T1000 (cell line): ENCODE data around the gene GGTLC3.
"Not testable (repeated sequence)": the region's sequence is repeated elsewhere in the genome, so short reads cannot be mapped to it uniquely, and the experiment has no call there.

Experiments used
- DNase-seq: peaks from one replicate; lab custom pipeline; 2025; ENCODE audit warnings: mixed read lengths; lab: John Stamatoyannopoulos, UW

GGTLC3 gene

DNA sequence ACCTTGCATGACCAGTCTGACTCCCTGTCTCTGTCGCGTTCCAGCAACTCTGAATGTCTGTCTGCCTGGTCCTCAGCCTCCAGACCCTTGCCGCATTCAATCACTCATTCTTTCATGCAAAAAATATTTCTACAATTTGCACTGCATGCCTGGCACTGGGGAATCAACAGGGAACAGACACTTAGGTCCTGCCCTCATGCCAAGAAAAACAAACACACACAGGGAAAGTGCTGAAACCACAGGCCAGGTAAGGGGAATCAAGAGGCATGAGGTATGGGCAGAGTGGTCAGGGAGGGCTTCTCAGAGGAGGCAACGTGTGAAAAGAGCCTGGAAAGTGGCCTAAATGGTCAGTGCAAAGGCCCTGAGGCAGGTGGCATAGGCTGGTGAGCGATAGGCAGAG is at the start of gene GGTLC3:
Gene GGTLC3, minus strand, starts transcription at position 101 of the 400 bp plus-strand sequence. CDS start 264 bp downstream, outside the sequence.
- DNase-seq: not testable (repeated sequence)

DNA sequence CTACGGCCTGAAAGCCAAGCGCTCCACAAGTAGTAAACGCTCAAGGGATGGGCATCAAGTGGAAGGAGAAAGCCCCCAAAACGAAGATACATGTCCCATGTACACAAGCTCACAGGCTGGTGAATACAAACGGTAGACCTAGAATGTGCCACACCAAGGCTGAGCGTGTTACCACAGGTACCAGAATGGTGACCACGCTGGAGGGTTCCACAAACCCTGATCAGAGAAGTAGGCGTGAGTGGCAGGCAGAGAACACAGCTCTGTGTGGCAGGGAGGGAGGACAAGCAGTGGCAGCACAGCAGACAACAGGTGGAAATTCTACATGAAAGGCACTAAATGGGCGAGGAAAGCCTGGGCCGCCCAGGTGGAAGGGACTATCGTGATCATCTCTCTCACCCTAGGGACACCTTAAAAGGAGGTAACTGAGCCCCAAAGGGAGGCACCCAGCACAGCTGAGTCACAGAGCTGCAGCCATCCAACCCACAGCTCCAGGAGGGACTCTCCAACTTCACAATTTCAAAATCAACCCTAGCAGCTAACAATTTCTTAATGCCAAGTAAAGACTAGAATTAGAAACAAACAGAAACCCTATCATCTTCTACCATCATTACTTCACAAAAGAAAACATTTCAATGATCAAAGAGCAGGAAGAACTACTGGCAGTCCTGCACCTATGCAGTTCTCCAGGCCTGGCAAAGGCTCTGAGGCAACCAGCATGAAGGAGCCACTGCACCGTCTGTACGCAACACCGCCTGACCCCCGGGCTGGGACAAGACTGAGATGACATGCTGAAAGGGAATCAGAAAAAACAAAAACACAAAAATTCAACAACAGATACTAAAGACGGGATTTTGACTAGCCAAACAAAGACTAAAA is 42.4 kb upstream of the GGTLC3 start:
- DNase-seq: not testable (repeated sequence)

DNA sequence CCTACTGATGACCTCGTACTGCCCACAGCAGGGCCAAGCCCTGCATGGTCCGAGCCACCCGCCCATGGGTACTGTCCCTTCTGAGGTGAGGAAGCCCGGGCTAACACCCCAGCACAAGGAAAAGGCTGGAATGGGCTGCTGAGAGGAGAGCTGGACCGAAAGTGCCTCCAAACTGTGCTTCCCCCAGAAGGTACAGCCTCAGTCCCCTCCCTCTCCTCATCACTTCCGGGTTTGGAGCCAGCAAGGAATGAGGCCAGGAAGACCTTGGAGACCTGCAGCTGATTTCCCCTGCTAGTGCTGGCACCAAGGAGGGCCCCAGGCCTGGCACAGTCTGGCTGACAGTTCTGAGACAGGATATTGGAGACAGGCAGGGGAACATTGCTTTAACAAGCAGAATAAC is 41.0 kb upstream of the GGTLC3 start:
- not testable (repeated sequence) for DNase-seq

DNA sequence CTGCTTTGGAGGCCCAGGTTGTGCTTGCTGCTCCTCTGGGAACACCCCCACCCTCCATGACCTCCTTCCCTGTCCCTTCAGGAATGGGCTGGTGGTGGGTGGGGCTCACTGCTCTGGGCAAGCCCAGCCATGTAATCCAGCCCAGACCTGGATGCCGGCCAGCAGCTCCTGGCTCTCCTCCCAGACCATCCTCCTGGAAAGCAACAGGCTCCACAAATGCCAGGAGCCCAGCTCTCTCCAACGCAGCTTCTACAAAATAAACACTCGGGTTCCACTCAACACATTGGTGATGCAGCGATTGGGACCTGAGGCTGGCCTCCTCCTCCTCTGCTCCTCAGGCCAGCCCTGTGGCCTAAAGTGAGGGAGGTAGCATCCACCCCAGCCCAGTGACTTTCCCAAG is 40.6 kb upstream of the GGTLC3 start:
- not testable (repeated sequence) for DNase-seq

DNA sequence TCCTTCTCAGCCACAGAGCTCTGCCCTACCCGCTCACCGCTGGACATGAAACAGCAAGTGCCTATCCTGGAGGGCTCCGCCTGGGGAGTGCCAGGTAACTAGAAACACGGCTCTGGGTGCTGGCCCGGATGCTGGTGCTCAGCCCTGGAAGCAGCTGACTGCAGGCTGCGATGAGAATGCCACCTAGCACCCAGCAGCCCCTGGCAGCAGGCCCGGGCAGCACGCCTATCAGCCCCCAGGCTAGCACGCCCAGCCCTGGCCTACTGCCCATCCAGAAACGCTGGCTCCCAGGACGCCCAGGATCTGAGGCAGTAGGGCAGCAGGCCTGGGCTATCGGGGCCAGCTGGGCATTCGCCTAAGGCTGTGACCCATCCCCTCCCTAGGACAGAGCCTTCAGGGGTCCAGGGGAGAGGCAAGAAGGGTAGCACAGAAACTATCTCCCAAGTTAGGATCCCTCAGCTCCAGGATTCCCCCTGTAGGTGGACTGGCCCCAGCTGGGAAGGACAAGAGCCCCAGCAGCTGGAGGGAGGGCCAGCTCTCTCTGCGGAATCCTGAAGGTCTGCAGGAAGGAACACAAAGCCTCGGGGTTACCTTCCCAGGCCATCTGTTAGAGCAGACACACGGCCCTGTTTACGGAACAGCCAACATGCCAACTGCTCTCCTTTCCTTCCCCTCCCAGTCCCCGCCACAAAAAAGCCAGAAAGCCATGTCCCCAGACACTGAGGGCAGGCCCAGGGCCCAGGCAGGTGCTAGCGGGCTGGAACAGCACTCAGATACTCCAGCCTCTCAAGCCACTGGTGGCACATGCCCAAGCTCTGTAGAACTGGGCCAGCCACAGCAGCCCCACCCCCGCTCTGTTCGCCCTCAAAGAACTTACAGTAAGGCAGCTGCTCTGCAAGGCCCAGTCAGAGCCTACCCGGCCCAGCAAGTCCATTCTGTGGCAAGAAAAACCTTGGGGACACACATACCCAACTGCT is 36.6 kb upstream of the GGTLC3 start:
- not testable (repeated sequence) for DNase-seq

DNA sequence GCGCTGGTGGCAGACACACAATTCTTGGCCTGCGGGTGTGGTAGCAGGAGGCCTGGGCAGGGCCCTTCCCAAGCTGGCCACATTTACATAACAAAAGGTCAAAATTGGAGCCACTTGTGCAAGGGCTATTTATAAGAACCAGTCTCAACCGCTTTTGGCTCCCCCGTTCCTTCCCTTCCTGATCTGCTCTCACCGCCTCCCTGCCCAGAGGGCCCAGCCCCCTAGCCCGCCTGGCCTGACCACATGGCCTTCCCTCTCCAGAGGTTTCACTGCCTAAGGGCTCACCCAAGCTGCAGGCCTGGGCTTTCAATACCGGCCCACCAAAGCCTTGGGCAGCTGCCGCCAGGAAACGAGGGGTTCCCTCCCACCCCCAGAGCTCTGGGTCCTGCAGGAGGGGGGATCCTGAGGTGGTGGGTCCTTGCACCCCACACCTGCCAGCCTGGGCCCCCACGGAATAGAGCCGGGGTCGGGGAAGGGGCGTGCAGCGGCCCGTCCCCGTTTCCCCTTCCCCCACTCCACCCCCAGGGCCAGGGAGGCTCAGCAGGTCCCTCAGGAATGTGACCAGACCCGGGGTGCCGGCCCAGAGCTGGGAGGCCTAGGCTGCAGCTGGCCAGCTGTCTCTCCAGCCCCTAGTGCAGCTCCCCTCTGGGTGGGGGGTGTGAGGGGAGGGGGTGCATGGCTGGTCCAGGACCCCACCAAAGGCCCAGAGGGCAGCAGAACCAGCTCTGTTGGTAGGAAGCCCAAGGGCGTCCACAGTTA is 35.1 kb upstream of the GGTLC3 start:
- DNase-seq: not testable (repeated sequence)

DNA sequence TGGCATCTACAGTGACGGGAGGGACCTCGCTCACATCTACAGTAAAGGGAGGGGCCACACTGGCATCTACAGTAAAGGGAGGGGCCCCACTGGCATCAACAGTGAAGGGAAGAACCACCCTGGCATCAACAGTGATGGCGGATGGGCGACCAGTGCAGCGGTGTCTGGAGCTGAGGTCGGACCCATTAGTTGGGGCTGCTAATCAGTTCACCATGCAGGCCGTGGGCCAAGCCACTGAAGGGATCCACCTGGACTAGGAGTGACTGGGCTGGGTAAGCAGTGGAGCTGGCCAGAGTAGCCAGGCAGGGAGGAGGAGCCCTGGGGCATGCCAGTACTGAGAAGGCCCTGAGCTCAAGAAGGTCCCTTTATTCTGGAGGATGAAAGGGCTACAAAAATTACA is 33.1 kb upstream of the GGTLC3 start:
- DNase-seq: not testable (repeated sequence)

DNA sequence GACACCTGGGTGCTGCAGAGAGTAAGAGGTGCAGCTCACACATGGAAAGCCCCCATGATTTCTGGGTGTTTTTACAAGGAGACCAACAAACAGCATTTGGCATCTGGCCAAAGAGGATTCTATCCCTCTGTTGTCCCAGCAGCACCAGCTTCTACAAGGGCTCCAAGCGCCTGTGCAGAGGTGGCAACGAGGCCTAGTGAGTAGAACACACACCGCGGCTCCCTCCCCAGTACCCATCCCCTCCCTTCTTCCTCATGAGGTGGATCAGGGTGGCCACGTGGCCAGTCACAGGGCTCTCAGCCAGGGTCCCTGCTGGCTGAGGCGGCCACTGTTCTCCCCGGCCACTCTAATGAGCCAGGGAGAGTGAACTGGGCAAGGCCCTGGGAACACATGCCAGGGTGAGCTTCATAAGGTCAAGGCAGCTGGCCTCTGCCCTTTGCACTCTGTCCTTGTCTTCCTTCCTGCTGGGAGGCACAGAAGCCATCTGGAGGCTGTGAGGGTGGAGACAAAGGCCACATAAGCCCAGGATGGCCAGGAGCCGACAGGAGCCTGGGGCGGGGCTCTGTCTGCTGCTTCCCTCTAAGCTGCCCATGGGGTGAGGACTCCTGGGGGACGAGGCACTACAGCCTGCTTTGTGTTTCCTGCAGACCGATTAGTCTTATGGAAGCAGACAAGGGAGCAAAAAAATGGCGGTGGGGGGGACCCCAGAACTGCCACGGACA is 31.7 kb upstream of the GGTLC3 start:
- not testable (repeated sequence) for DNase-seq

DNA sequence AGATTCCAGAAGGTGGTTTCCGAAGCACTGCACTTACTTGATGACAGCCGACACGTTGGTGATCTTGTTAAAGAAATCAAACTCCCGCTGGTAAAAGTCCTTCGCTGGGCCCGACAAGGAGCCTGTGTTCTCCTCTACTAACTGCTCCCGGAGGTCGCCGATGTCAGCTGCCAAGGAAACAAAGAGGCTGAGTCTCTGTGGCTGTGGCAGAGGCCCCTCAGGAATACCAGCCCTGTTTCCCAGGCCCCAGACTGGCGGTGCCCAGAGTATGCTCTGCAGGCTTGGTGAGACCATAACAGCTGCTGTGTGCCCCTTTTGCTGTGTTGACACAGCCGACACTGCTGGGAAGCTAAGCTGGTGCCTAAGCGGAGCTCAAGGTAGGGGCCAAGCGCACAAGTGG is 26.7 kb upstream of the GGTLC3 start:
- DNase-seq: not testable (repeated sequence)

DNA sequence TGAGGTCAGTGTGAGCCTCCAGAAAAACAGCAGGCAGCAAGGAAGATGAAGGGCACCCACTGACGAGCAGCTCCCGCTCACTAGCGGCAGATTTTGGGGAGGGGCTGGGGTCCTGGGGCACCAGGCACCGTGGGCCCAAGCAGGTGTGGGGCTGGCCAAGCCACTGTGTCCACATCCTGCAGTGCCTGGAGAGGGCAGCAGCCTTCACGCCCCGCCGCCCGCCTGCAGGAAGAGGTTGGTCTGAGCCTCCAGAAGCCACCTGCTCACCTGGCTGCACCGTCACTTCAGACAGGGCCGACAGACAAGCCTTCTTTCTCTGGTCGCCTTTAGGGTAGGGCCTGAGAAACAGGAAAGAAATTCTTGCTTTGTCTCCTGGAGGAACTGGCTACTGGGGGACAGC is 25.4 kb upstream of the GGTLC3 start:
- DNase-seq: not testable (repeated sequence)

DNA sequence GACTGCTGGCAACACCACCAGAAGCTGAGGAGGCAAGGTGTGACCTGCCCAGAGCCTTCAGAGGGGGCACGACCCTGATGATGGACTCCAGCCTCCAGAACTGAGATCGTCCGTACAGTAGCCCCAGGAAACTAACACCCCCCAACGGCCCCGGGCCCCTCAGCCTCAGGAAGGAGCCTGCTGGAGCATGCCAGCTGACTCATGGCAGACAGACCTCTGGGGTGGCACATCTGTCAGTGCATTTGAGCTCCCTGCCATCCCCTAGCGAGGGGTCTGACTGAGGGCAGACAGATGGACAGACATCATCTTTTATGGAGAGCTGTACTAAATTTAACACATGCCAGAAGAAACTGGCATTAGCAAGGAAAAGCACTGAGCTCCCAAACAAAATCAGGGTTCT is 22.0 kb upstream of the GGTLC3 start:
- DNase-seq: not testable (repeated sequence)

DNA sequence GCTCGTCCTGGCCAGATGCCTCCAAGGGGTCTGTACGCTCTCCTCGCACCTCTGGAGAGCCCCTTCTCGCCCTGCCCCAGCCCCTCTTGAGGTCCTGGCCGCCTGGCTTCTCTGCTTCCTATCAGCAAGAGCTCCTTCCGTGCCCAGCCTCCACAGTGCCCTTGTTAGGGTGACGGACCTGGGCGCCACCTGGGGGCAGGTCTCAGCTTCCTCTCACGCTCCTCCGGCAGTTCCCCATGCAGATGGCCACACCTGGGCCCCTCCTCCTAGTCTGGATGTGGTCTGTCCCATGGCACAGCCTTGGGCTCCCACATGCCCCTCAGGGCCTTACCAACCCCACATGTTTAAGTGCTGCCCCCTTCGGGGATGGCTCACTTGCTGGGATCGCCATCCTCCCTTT is 16.4 kb upstream of the GGTLC3 start:
- DNase-seq: not testable (repeated sequence)

DNA sequence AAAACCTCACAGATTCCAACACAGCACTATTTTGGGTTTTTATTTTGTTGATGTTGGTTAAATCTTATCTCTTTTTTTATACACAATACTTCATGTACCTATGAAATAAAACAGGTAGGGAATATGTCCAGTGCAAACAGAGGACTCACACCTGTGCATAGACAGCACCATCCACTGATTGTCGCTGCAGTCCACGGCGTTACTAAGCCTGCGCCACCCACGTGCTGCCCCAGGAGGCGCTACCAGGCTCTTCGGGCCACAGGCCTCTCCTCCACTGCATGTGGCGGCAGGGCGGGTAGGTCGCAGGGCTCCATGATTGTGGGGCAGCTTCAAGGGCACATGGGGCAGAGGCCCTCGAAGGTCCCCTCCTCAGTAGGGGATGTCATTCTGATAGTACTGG is 15.7 kb upstream of the GGTLC3 start:
- not testable (repeated sequence) for DNase-seq

DNA sequence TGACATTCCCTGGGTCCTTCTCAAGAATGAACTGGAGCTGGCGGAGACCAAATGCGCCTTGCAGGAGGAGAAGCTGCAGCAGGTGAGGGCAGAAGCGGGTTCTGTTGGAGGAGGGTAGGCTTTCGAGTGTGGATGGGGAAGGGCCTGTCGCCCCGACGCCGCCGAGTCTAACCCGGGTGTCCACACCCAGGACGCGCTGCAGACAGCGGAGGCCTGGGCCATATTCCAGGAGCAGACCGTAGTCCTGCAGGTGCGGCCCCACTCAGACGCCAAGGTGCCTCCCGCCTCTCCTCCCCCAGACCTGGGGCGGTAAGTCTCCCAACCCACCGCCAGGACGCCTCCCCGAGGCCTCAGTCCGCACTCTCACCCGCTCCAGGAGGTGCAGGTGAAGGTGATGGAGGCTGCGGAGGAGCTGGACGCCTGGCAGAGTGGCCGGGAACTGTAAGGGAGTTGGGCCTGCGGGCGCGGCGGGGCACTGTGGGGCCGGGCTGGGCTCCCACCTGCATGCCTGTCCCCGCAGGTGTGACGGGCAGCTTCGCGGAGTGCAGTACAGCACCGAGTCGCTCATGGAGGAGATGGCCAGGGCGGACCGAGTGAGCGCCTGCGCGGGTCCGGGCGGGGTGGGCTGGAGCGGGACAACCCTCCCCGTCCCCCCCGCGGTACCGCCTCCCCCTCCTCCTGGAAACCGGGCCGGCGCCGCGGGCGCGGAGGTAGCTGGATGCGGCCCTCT is 11.6 kb upstream of the GGTLC3 start:
- DNase-seq: not testable (repeated sequence)

DNA sequence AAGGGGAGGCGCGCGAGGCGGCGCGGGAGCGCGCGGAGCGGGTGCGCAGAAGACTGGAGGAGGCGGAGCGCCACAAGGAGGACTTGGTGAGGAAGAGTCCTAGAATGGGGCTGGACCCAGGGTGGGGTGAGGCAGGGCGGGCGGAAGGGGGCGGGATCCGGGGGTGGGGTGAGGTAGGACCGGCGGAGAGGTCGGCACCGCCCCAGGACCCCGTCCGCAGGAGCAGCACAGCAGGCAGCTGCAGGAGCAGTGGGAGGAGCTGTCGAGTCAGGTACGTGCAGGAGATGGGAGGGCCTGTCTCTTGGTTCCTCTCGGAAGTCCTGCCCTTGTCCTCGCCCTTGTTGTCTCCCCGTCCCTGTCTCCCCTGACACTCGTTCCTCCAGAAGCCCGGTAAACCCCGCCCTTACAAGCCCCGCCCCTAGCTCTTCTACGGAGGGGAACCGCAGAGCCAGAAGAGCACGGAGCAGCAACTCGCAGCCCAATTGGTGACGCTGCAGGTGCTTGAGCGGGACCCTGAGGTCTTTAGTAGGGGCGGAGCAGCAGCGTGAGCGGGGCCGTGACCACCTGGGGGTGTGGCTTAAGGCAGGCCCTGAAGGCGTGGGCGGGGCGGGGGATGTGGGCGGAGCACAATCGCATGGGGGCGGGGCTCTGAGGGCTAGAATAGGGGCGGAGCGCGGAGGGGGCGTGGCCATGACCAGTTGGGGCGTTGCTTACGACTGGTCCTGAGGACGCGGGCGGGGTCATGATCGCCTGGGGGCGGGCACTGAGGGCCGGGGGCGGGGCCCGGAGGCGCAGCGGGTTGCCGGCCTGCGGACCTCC is 10.8 kb upstream of the GGTLC3 start:
- DNase-seq: not testable (repeated sequence)

DNA sequence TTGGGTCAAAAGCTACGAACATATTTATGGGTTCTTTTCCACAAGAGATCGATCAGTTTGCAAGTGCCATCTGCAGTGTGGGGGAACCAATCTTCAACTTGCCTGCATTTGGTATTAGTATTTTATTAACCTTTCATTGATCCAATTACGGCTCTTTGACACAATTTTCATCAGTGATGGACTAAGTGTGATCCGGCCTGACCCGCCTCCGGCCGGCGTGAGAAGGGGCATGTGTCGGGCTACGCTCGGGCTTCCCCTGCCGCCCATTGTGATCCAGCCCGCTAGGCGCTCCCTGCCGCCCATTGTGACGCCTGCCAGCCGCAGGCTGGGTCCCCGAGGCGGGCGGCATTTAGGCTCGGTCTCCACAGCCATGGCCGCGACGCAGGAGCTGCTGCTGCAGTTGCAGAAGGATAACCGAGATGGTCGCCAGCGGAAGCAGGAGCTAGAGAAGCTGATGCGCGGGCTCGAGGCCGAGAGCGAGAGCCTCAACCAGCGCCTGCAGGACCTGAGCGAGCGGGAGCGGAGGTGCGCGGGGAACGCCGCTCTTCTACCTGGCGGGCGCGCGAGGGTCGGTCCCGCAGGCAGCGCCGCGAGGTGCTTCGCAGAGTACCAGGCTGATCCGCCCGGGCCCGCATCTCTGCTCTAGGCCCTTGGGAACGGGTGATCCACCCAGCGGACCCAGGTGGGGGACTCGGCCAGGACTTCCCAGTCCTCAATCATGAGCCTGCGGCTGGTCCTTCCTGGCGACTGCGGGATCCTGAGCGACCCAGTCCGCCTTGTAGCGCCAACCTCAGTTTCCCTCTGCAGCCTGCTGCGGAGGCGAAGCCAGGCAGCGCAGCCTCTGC is 10.0 kb upstream of the GGTLC3 start, which contains the start of gene TMEM191B:
Gene TMEM191B, plus strand, starts transcription at position 51 of the 845 bp plus-strand sequence. Its CDS starts 179 bp downstream, at position 230.
- not testable (repeated sequence) for DNase-seq

DNA sequence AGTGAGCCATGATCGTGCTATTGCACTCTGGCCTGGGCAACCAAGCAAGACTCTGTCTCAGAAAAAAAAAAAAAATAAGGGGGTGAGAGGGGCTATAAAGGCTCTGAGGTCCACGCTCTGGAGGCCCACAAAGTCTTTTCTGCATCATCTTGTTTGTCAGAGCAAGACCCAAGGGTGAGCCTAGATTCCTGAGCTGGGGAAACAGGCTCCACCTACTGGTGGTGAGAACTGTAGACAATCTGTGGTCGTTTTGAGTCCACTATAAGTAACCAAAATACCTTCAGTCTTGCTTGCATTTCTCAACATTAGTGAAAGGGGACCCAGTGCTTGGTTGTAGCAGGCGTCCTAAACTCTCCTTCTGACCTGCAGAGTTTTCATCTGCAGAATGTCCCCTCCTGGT is 5.4 kb upstream of the GGTLC3 start:
- DNase-seq: not testable (repeated sequence)

DNA sequence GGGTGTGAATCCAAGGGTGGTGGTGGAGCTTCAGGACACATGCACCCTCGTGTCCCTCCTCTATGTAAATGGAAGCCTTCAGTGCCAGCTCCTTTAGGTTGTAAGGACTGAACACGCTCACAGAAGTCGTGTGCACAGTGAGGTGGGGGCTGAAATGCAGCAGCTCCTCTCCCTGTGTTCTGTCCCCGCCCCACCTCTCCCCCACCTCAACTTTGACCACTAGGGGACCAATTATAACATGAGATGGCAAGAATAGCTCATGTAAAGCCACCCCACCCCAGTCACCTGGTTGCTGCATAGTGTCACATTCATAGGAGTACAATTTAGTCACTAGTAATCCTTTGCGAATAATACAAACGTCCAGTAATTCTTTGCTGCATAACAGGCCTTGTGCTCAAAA is 4.8 kb upstream of the GGTLC3 start:
- DNase-seq: not testable (repeated sequence)
